Stomach smooth muscle (tissue), 2 donors: Measurements from ENCODE around the gene TRERF1.

ENCODE experiments used
- H3K27ac ChIP-seq: one replicate; pipeline ENCODE4 v1.7.0; 2013; ENCODE audit warnings: mild to moderate bottlenecking, low read length, inconsistent platforms
- H3K27me3 ChIP-seq, 2 donors: one replicate each; pipeline ENCODE4 v1.7.0; 2013; ENCODE audit warnings: low read length in 2 of 2; ENCODE audit not compliant: insufficient read depth in 2 of 2, control insufficient read depth in 1 of 2
- H3K36me3 ChIP-seq, 2 donors: one replicate each; pipeline ENCODE4 v1.7.0; 2013; ENCODE audit warnings: low read length in 2 of 2; ENCODE audit not compliant: control insufficient read depth in 2 of 2, insufficient read depth in 2 of 2
- H3K4me1 ChIP-seq: one replicate; pipeline ENCODE4 v1.7.0; 2013; ENCODE audit warnings: low read length; ENCODE audit not compliant: control insufficient read depth, insufficient read depth
- H3K4me3 ChIP-seq, 2 donors: one replicate each; pipeline ENCODE4 v1.7.0; 2013; ENCODE audit warnings: low read length in 2 of 2
- H3K9ac ChIP-seq, 2 donors: one replicate each; pipeline ENCODE4 v1.7.0; 2013; ENCODE audit warnings: low read length in 2 of 2, mild to moderate bottlenecking in 1 of 2
- H3K9me3 ChIP-seq, 2 donors: one replicate each; pipeline ENCODE4 v1.7.0; 2013; ENCODE audit warnings: low read length in 2 of 2; ENCODE audit not compliant: control insufficient read depth in 2 of 2
- donor health status: healthy.
- donor health status: Pancreatic carcinoma.

Gene TRERF1

GRCh38 chr6:42263165-42263728, 188.5 kb downstream of the TRERF1 start:
- H3K9me3 ChIP-seq, result no peaks in the 10 kb centered on the region
- no peak overlapping the region for H3K4me3 ChIP-seq
- H3K27ac ChIP-seq, result no peak overlapping the region
- no peak overlapping the region for H3K9ac ChIP-seq
- H3K27me3 ChIP-seq, result no peaks in the 10 kb centered on the region
- peaks cover 5% of the 10 kb centered on the region for H3K4me1 ChIP-seq
- peaks cover 0 to 4% of the 10 kb centered on the region in 2 donors for H3K36me3 ChIP-seq

- H3K4me3 ChIP-seq, result no peak overlapping the region
- no peaks in the 10 kb centered on the region for H3K27me3 ChIP-seq
- H3K4me1 ChIP-seq, result peaks cover 5% of the 10 kb centered on the region
- no peak overlapping the region for H3K27ac ChIP-seq
- H3K36me3 ChIP-seq, result peaks cover 5 to 16% of the 10 kb centered on the region in 2 donors
- H3K9me3 ChIP-seq, result no peaks in the 10 kb centered on the region
- no peak overlapping the region for H3K9ac ChIP-seq
These were observed 190.8 kb downstream of the TRERF1 start for GRCh38 chr6:42260972-42261371.

DNA sequence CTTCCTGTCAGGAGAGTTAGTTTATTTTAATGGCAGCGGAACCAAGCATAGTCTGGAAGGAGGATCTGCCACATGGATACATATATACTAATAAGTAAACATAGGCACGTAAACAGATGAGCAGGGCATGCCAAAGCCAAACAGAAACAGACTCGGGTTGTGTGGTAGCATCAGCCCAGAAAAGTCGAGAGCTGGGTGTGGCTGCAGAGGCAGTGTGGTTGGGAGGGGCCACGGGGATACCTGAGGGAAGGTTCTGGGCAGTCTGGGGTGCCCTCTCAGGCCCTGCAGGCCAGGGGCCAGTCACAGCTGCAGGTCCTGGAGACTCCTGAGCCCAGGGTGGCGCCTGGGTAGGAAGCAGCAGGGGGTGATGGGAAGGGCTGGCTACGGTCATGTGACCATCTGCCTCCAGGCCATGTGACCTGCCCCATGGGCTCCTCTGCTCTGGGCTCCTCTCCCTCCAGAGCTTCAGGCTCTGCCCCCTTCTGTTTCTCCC, 191.3 kb downstream of the TRERF1 start:
- H3K27ac ChIP-seq, result no peak overlapping the region
- no peak overlapping the region for H3K4me3 ChIP-seq
- peaks cover 5% of the 10 kb centered on the region for H3K4me1 ChIP-seq
- no peaks in the 10 kb centered on the region for H3K27me3 ChIP-seq
- H3K9me3 ChIP-seq, result no peaks in the 10 kb centered on the region
- no peak overlapping the region for H3K9ac ChIP-seq
- H3K36me3 ChIP-seq, result peaks cover 7 to 16% of the 10 kb centered on the region in 2 donors

- H3K27ac ChIP-seq, result no peak overlapping the region
- no peaks in the 10 kb centered on the region for H3K9me3 ChIP-seq
These were observed 191.8 kb downstream of the TRERF1 start for GRCh38 chr6:42259841-42260395.

GRCh38 chr6:42259286-42259685, 192.4 kb downstream of the TRERF1 start:
- Histone ChIP-seq H3K9ac (no peak overlapping the region), H3K4me3 (no peak overlapping the region), H3K4me1 (peaks cover under 1% of the 10 kb centered on the region), H3K9me3 (no peaks in the 10 kb centered on the region), H3K27ac (no peak overlapping the region), H3K36me3 (peaks cover 15 to 22% of the 10 kb centered on the region in 2 donors), H3K27me3 (no peaks in the 10 kb centered on the region)

More at GRCh38 chr6:42259841-42260395, 191.8 kb downstream of the TRERF1 start:
- Histone ChIP-seq H3K4me1 (peaks cover 5% of the 10 kb centered on the region), H3K27me3 (no peaks in the 10 kb centered on the region), H3K36me3 (peaks cover 10 to 16% of the 10 kb centered on the region in 2 donors), H3K4me3 (no peak overlapping the region), H3K9ac (no peak overlapping the region)

GRCh38 chr6:42257614-42258013, 194.1 kb downstream of the TRERF1 start:
- Histone ChIP-seq H3K9ac (no peak overlapping the region), H3K27ac (no peak overlapping the region), H3K4me3 (no peak overlapping the region), H3K36me3 (peaks cover 23 to 32% of the 10 kb centered on the region in 2 donors), H3K9me3 (no peaks in the 10 kb centered on the region), H3K27me3 (no peaks in the 10 kb centered on the region), H3K4me1 (peaks cover 3% of the 10 kb centered on the region)

DNA sequence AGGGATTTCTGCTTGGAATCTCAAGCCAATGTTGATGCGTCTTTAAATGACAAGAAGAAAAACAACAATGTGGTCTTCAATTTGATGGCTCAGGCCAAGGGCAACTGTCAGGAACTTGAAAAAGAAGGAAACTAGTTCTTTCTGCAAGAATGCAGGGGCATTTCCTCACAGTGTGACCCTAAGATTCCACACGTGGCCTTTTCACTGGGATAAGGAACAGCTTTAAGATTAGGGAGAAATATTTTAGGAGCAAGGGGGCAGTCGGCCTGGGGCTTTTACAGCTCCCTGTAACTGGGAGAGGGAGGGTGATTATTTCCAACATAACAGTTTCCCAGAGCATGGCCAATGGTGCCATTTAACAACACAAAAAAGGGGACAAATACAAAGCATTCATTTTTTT, 194.7 kb downstream of the TRERF1 start:
- Histone ChIP-seq H3K9ac (no peak overlapping the region), H3K4me3 (no peak overlapping the region), H3K27me3 (no peaks in the 10 kb centered on the region), H3K36me3 (peaks cover 23 to 32% of the 10 kb centered on the region in 2 donors), H3K27ac (no peak overlapping the region), H3K4me1 (peaks cover 8% of the 10 kb centered on the region), H3K9me3 (no peaks in the 10 kb centered on the region)

DNA sequence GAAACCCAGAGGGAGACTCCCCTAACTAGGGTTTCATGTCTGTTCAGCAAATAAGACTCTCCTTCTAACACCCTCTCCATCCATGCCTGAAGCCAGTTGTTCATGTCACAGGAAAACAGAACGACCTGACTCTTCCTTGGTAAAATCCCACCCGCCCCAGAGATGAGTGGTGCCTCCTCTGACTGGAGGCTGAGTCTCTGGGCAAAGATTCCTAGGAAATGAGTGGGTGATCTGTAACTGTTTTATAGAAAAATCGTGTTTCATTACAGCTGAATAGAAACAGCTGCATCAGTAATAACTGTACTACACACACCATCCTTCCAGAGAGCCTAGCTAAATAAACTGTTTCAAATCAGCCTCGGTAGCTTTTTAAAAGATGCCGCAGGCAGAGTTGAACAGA, 196.7 kb downstream of the TRERF1 start:
- H3K27ac ChIP-seq, result no peak overlapping the region
- H3K4me3 ChIP-seq, result no peak overlapping the region
- peaks cover 23 to 35% of the 10 kb centered on the region in 2 donors for H3K36me3 ChIP-seq
- no peaks in the 10 kb centered on the region for H3K27me3 ChIP-seq
- H3K9ac ChIP-seq, result no peak overlapping the region
- H3K4me1 ChIP-seq, result peaks cover 11% of the 10 kb centered on the region
- no peaks in the 10 kb centered on the region for H3K9me3 ChIP-seq

DNA sequence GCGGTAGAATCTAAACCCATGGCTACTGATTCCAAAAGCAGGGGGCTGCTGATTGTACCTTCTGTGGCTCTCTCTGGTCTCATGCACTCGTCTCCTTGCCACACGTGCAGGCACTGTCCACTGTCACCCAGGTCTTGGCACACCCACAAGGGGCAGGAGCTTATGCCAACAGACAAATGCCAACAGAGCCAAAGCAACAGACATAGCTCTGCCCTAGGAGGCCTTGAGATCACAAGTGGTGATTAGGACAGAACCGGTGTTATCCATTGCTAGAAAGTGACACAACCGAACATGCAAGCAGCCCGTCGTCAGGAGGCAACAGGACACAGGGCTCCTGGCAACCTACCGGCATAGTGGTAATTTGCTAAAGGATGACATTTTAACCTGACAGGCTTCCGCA, 197.2 kb downstream of the TRERF1 start:
- Histone ChIP-seq H3K9ac (no peak overlapping the region), H3K4me1 (peaks cover 11% of the 10 kb centered on the region), H3K9me3 (no peaks in the 10 kb centered on the region), H3K27me3 (no peaks in the 10 kb centered on the region), H3K4me3 (no peak overlapping the region), H3K36me3 (peaks cover 23 to 39% of the 10 kb centered on the region in 2 donors), H3K27ac (no peak overlapping the region)

DNA sequence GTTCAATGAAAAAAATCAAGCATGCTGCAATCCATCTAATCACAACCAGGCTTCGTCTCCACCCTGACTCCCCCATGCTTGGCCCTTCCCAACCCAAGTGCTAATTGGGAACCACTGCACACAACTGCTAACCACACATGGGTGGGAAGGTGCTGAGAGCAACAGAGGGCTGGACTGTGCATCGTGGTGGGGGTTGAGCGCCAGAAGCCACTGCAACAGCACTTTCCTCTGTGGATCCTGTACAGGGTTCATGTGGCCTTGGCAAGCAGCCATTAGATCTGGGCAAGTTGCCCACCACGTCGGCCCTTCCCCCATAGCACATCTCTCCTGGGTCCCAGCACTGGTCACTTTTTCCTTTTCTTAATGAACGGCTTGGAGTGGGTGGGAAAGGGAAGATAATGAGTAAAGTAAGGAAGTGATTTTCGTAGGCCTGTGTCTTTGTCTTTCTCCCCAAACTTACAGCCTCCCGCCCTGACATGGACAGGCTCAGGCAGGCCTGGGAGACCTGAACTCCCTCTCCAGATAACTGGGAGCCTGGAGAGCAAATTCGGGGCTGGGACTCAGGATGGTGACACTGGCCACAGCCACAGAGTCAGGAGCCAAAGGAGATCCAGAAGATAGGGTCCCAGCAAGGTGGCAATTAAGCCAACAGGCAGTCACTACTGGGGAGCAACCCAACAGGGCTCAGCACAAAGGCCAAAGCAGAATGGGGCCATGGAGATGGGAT, 199.7 kb downstream of the TRERF1 start:
- Histone ChIP-seq H3K4me1 (peaks cover 11% of the 10 kb centered on the region), H3K9ac (no peak overlapping the region), H3K4me3 (no peak overlapping the region), H3K36me3 (peaks cover 30 to 38% of the 10 kb centered on the region in 2 donors), H3K27ac (peak overlapping the region; percentile 60), H3K9me3 (no peaks in the 10 kb centered on the region), H3K27me3 (no peaks in the 10 kb centered on the region)

DNA sequence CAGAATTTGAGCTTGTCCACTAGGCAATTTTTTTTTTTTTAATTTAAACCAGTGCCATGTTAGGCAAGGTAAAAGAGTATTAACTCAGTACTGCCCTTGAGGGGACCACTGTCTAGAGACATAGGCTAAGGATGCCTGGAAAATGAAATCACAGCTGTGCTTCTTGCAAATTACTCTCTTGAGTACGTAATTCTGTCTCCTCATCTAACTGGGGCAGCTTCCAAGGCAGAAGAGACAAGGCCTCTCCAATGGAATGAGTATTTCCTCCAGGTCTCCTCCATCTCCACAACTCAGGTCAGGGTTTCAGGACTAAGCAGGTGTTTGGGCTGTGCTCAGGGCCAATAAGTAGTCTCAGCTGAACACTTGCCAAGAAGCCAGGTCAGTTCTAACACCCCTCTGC, 200.2 kb downstream of the TRERF1 start:
- peaks cover 30 to 34% of the 10 kb centered on the region in 2 donors for H3K36me3 ChIP-seq
- H3K27ac ChIP-seq, result no peak overlapping the region
- H3K9me3 ChIP-seq, result no peaks in the 10 kb centered on the region
- no peak overlapping the region for H3K4me3 ChIP-seq
- H3K4me1 ChIP-seq, result peaks cover 11% of the 10 kb centered on the region
- H3K27me3 ChIP-seq, result no peaks in the 10 kb centered on the region
- H3K9ac ChIP-seq, result no peak overlapping the region
